GM18511 (cell line): Measurements from ENCODE around the gene RPL31.
"Not testable (repeated sequence)": the region's sequence is repeated elsewhere in the genome, so short reads cannot be mapped to it uniquely, and the experiment has no call there.

Source experiments
- ATAC-seq: cut with Tn5 transposase; IDR thresholded peaks from one replicate; pipeline ENCODE4 v1.9.1; 2021; ENCODE audit warnings: mild to moderate bottlenecking, moderate library complexity; ENCODE audit not compliant: unreplicated experiment

Gene RPL31

DNA sequence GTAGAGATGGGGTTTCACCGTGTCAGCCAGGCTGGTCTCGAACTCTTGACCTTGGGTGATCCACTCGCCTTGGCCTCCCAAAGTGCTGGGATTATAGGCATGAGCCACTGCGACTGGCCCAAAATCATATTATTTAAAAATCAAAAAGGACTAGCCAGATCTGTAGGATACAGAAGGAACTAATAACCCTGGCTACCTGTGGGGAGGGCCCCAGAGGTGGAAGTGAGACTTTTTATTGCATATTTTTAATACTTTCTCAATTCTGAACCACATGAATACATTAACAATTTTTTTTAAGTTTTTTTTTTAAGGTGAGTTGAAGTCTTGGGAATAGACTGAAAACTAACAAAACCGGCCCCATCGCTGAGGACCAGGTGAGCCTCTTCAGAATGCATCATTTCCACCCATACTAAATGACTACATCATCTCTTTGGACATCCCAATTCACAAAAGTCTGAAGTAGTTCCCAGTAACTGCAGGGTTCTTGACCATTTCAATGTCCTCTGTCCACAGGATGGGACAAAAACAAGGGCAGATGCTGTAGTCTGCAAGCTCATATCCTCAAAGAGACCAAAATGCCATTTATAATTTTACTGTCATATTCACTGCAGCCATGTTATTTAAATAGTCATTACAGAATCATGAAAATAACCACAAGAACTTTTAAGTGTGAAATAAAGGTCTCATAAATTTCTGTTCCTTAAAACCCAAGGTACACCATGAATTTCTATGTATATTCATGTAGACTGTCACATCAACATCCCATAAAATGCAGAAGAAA lies 21.4 kb downstream of the RPL31 start:
- ATAC-seq, result no peak

DNA sequence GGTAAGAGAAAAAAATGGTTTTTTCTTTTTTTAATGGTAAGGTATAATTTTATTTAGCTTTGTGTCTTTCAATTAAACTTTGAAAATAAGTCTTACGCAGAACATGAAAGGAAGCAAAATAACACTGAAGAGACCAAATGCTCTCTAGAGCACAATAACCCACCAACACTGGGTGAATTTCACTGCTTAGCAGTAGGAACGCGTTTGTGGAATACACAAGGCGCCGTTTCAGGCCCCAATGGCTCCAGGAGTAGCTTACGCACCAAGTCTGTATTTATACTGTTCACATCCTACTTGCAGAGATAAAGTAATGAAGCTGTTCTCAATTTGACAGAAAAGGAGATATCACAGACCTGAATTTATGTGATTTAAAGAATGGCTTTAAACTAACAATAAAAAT lies 23.5 kb downstream of the RPL31 start:
- no peak for ATAC-seq

DNA sequence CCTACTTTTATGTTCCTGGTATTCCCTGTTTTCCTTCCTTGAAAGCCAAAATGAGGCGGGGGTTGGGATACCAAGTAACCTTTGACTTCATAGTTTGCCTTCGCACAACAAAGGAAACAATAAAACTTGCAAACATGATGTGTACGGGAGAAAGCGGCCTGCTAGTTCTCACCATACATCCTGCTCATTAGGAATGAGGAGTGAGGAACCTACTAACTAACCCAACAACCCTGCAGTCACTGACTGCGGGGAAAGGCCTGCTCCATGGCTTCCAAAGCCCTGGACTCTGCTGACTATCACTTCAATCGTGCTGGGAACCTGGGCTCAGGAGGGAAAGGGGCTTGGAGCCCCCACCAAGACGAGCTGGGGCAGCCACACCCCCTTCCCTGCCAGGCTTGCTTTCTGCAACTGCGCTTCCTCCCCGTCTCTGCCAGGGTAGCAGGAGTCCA lies 24.2 kb downstream of the RPL31 start:
- no peak for ATAC-seq

DNA sequence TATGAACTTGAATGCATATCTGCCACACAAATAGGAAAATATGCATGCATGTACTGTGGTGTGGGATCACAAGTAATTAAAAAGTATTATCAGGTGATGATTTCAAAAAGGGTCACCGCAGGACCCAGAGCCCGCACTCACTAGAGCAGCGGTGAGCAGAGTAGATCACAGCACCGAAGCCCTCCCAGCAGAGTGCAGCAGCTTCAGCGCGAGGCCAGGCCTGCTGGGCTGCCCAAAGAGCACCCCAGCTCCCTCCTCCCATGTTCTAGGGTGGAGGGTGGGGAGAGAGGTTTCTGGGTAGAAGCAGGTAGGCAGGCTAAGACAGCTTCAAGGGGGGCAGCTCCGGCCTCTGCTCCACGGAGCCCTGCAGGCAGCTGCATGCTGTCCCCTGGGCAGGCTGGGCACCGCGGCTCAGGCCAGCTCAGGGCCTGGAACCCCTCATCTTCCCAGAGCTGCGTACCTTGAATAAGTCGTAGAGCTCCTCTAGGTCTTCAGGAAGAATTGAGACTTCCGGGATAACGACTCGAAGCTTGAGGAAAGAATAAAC lies 24.9 kb downstream of the RPL31 start:
- no peak for ATAC-seq

DNA sequence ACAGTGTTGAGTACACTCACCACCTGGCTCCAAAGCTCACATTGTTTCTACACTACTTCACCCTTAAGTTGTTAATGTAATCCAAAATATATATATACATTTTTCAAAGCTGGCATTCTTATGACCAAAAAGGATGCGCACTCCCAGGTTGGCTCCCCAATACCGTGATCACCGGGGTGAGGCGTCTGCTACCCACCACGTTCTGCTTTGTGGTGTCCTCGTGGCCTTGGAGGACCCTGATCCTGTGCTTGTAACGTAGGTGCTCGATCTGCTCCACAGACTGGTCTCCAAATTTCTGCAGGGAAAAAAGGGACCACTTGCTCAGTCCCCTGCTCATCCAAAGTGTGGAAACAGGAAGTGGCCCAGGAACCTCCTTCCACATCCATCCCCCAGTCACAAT lies 25.8 kb downstream of the RPL31 start:
- no peak for ATAC-seq

DNA sequence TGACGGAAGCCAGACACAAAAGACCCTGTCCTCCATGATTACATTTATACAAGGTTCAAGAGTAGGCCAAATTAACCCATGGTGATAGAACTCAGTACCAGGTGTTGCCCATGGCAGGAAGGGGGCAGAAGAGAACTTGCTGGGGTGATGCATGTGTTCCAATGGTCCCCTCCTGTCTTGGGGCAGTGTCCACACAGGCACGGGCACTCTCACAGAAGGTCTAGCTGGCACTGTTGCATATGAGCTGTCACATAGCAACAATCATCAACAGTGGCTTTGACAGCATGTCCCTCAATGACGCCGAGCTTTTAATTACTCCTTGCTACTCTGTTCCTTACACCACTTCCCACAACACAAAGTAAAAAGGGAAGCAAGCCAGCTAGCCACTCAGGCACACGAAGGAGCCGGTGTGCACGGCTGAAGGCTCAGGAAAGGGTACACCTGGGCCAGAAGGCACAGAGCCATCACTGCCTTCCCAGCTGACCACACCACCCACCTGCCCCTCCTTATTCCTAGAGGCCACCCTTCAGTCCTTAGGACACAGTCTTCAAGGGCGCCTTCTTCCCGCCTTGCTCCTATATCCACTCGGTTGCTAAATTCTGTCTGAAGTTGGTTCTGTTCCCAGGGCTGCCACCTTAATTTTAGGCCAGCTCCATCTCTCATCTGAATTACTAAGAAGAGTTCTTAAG lies 28.9 kb downstream of the RPL31 start:
- no peak for ATAC-seq

DNA sequence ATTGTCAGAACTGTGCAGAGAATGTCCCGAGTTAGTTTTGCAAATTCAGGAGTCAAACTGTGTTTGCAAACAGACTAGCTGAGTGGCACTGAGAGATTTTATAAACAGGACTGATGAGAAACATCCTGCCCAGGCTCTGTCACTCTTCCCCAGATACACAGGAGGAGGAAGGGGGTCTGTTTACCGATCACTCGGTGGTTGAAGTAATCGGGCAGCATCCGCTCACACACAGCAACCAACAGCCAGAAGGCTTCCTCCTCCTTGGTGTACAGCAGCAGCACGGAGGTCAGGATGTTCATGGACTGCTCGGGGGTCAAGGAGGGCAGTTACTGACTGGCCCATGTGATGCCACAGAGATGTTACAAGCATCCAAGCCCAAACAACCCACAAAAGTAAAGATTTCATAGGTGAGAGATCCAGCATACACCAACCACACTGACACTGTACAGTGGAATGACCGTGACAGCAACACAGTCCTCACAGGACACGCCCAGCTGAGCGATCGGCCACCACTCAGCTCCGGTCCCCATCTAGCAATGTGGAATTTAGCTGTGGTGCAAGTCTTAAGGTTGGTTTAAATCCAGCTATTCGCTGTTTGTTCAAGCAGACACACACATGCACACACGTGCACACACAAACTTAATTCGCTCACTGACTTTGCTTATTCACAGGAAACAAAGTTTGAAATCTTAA lies 30.1 kb downstream of the RPL31 start:
- ATAC-seq, result no peak

DNA sequence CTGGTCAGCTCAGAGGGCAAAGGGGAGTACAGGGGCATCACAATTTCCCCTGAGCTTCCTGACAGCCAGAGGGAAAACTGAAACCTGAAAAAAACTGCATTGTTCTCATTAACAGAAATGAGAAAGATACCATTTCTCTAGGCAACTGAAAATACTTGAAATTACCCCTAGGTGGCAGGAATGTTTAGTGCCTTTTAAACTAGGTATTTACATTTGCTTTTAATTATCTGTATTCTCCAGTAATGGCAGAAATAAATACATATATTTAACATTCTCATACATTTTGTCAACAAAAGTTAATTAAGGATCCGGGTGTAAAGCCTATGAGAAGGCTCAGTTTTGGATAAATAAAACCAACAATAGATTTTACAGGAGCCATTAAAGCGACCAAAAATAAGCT lies 34.5 kb downstream of the RPL31 start:
- ATAC-seq, result no peak

DNA sequence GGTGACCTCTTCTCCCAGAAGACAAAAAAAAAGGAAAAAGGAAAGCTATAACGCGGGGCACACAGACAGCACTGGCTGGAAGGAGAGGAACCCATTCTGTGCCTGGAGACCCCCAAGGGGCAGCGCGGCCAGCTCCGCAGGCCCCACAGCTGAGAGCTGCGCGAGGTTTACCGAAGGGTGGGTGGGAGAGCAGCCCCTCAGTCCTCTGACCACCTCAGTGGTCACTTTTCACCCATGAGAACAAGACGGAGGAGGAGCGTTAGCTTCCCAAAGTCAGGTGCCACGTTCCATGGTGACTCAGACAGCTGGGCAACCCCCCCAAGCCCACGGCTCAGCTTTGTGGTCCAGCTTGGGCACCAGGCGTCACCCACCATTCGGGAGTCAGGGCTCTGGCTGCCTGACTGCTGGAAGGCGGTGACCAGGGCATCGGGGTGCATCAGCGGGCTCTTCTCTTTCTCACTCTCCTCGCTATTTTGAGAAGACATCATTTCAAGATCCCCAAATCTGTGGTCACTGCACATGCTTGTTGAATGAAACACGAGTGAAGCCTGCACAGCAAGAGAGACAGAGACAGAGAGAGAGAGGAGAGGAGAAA lies 35.2 kb downstream of the RPL31 start:
- ATAC-seq, result no peak

DNA sequence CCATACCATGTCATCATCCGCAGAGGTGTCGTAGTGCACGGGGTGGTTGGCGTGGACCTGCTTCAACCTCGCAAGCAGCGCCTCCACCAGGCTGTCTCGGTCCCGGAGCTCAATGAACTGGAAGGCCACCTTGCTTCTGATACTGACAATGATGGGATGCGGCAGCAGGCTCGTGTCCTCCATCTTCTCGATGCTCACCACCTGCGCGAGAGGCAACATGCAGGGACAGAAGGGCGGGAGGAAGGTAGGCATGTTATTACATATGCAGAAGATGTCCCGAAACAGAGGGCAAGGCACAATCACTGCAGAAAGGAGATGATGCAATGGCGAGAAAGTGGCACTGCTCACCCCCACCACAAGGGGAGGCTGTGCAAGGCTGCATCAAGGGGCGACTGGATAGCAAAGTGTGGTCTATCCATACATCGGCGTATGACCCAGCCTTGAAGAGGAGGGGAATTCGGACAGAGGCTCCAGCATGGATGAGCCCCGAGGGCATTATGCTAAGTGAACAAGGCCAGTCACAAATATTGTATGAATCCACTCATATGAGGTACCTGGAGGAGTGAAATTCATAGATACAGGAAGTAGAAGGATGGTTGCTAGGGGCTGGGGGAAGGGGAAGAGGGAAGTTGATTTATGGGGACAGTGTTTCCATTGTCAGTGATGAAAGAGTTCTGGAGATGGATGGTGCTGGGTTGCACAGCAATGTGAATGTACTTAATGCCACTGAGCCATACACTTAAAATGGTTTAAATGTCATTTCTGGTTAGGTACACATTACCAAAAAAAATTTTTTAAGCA lies 36.6 kb downstream of the RPL31 start:
- ATAC-seq, result no peak

DNA sequence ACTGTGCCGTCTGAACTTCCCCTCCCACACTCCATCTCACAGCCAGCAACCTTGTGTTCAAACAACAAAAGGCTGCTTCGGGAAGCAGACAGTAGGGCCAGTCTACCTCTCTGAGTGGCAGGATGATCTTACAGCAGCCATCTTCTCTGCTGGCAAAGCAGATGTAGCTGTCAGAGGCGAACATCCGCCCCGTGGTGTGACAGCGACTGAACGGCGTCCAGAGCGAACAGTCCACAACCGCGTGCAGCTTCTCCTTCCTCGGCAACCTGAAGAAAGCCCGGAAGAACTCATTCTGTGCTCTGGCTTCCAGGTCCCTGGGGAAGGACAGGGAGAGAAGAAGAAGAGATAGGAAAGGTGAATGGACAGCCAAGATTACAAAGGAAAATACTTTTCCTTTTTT lies 38.0 kb downstream of the RPL31 start:
- ATAC-seq, result no peak

DNA sequence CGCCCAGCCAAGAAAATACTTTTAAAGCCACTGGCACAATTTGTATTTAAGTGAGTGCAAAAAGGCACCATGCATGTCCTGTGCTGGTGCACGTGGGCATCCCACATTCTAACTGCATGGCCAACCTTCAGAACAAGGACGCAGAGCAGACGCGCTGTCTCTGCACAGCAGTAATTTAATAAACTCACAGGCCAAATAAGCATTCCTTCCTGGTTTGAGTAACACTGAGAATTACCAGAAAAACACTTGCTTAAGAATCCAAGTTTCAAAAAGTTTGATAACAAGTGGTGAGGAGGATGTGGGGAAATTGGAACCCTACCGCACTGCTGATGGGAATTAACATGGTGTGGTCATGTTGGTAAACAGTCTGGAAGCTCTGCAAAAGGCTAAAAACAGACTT lies 38.7 kb downstream of the RPL31 start:
- ATAC-seq, result no peak

DNA sequence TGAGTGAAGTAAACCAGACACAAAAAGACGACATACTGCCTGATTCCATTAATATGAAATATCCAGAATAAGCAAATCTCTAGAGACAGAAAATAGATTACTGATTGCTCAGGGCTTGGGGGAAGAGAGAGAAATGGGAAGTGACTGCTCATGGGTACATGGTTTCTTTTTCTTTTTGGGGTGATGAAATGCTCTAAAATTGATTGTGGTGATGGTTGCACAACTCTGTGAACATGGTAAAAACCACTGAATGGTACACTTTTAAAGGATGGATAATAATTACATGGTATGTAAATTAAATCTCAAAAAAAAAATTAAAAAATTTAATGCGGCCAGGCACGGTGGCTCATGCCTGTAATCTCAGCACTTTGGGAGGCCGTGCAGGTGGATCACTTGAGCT lies 39.3 kb downstream of the RPL31 start:
- ATAC-seq, result no peak

DNA sequence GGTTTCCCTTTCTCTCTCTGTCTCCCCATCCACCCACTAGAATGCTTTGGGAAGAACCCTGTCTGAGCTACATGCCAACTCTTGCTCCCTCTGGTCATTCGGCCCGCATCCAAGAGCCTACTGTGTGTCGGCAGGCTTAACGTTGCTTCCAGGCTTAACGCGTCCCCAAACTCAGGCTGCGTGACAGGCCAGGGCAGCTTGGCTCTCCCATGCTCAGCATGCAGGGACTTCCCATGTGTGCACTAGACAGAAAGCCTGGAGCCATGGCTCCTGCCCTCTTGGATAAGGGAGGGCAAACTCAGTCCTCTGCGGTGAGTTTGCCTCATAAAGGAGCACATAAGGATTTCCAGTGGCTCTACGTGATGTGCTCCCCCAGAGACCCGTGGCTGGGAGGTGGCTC lies 43.2 kb downstream of the RPL31 start:
- ATAC-seq, result no peak

DNA sequence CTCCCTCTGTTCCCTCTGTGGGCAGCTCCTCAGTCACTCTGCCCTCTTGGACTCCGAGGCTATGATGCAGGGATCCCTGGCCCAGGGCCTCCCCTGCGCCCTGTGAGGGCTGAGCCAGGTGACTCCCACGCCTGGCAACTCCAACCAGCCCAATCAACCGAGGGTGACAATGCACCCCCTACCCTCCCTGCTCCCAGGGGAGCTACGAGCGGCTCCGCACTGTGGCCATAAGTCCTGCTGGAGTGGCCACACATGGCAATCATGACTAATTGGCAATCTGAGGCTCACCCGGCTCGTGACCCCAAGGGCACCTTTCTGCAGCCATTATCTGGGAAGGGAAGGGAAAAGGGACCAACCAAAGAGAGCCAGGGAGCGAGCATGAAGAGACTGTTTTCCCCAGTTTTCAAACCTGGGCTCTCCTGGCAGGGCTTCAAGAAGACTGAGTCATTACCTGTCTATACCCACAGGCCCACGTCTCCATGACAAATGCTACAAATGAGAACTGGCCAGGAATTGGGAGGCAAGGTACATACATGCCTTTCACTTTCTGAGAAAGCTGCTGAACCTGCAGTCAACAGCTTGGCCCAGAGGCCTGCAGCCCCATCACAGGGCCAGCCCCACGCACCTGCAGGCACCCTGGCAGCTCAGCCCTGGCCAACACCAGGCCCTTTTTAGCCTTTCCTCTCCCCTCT lies 45.1 kb downstream of the RPL31 start:
- no peak for ATAC-seq

DNA sequence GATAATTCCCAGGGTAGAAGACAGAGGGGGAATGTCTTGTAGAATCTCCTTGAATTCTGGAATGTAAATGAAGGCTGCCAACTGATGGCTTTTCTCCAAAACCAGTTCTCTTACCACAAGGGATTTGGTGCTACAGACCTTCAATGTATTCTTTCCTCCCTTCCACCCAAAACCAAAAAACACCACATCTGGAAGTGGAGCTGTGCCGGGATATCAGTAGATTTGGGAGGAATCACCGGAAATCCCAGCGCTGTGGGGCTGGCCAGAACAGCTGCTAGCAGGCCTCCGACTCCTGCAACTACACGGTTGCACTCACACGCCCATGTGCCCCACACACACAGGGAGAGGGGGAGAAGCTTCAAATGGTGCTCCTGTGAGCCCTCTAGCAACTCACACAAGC lies 45.7 kb downstream of the RPL31 start:
- ATAC-seq, result no peak

DNA sequence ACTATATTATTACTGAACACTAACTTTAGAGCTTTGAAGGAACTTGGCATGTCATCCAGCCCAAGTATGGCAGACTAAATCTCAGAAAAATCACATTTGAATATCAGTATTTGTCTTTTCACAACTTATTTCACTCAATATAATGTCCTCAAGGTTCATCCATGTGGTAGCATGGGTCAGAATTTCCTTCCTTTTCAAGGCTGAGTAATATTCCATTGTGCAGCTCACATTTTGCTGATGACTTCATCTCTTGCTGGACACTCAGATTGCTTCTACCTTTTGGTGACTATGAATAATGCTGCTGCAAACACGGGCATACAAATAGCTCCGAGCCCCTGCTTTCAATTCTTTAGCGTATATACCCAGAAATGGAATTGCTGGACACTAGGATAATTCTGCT lies 46.7 kb downstream of the RPL31 start:
- ATAC-seq, result no peak

DNA sequence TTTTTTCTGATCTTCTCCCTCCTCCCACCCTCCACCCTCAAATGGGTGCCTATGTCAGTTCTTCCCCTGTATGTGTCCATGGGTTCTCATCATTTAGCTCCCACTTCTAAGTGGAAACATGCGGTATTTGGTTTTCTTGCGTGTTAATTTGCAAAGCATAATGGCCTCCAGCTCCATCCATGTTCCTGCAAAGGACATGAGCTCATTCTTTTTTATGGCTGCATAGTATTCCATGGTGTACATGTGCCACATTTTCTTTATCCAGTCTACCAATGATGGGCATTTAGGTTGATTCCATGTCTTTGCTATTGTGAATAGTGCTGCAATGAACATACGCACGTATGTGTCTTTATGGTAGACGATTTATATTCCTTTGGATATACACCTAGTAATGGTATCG lies 48.8 kb downstream of the RPL31 start:
- not testable (repeated sequence) for ATAC-seq

DNA sequence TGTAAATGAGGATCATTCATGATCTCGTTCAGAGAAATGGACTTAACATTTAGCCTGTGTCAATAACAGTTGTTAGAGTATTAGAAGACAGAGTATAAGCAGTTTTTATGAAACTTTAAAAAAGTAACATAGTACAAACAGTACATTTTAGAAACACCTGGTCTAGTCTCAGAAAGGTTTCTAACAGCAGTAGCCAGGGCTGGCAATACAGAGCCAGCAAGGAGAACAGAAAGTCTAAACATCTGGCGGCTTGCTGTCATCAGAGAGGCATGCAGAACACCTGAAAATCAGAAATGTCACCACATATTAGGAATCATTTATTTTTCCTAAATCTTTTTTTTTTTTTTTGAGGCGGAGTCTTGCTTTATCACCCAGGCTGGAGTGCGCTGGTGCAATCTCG lies 50.1 kb downstream of the RPL31 start:
- ATAC-seq, result no peak

DNA sequence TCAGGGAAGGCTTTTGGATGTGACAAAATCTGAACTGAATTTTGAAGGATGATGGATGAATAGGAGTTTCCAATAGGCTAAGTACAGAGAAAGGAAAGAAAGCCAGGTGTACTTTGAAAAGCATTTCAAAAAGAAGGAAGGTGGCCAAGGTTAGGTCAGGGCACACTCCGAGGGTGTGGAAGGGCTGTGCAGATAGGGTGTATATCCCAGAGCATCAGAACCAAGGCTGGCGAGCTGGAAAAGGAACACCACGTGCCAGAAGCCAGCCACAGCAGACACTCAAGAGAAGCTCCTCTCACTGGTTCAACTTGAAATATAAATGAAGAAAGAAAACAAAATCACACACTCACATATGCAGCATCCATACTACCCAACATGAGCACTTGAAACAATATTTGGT lies 51.0 kb downstream of the RPL31 start:
- ATAC-seq, result no peak
